HL-60 (cell line): ENCODE measurements around the gene SMG7.
A peak's percentile ranks its signal among the peaks of the same experiment; 100 is the strongest.

Experiments used
- DNase-seq, 2 experiments: peaks; one replicate each; pipeline ENCODE4 v3.0.0-alpha.2; 2010 to 2020; ENCODE audit warnings: low read depth in 1 of 2, low spot score in 1 of 2
- H3K27ac ChIP-seq: fragments of 250-450 bp; sonication (Bioruptor Pico); replicated peaks from 2 replicates; pipeline ENCODE4 v1.5.1; 2020; ENCODE audit warnings: mild to moderate bottlenecking, moderate library complexity
- H3K27me3 ChIP-seq: fragments of 250-450 bp; sonication (Bioruptor Pico); 2 replicates; pipeline ENCODE4 v1.5.1; 2021; ENCODE audit warnings: mild to moderate bottlenecking, moderate library complexity; ENCODE audit not compliant: insufficient read depth, poor library complexity, severe bottlenecking
- H3K4me3 ChIP-seq: replicated peaks from 2 replicates; pipeline ENCODE4 v1.5.1; 2011; ENCODE audit warnings: mild to moderate bottlenecking, control low read depth, low read length; ENCODE audit not compliant: insufficient read depth
- CTCF ChIP-seq: IDR thresholded peaks from one replicate; pipeline ENCODE4 v1.5.1; 2011; ENCODE audit warnings: low read length, control low read depth, inconsistent platforms; ENCODE audit not compliant: insufficient read depth
- GABPA ChIP-seq: IDR thresholded peaks from 2 replicates; pipeline ENCODE4 v1.6.1; 2012; ENCODE audit warnings: low read depth
- POLR2AphosphoS5 ChIP-seq: IDR thresholded peaks from 2 replicates; pipeline ENCODE4 v1.6.1; 2012; ENCODE audit warnings: low read depth
- REST ChIP-seq: IDR thresholded peaks from 2 replicates; pipeline ENCODE4 v1.6.1; 2012; ENCODE audit warnings: low read depth; ENCODE audit not compliant: insufficient replicate concordance
- SPI1 ChIP-seq: IDR thresholded peaks from 2 replicates; pipeline ENCODE4 v1.6.1; 2012; ENCODE audit warnings: low read depth, mild to moderate bottlenecking, borderline replicate concordance

The SMG7 gene

GRCh38 chr1:183568176-183569021, 96.1 kb downstream of the SMG7 start:
- Histone ChIP-seq H3K27me3 (no peaks in the 10 kb centered on the region), H3K4me3 (no peak overlapping the region), H3K27ac (peak overlapping the region; percentile 50)
- TF ChIP-seq REST (peak; percentile 16), GABPA (no peak), CTCF (no peak), SPI1 (peak; percentile 90), POLR2AphosphoS5 (peak; percentile 34; the same call in 1 of the 2 replicates)
- peak; percentile 56 to 76 for DNase-seq

- no peaks in the 10 kb centered on the region for H3K27me3 ChIP-seq
- no peak for TF ChIP-seq GABPA
- TF ChIP-seq REST = no peak
- TF ChIP-seq SPI1 = no peak
- no peak for TF ChIP-seq POLR2AphosphoS5
- TF ChIP-seq CTCF = no peak
- H3K27ac ChIP-seq = peak overlapping the region; percentile 50; the same call in 1 of the 2 replicates
- no peak for DNase-seq
- H3K4me3 ChIP-seq = no peak overlapping the region
These were observed 96.8 kb downstream of the SMG7 start for GRCh38 chr1:183569141-183569540.

- H3K4me3 ChIP-seq = no peak overlapping the region
- no peaks in the 10 kb centered on the region for H3K27me3 ChIP-seq
- DNase-seq = no peak
- TF ChIP-seq CTCF (no peak), SPI1 (no peak), POLR2AphosphoS5 (no peak), GABPA (no peak), REST (no peak)
- H3K27ac ChIP-seq = no peak overlapping the region
These were observed 97.5 kb downstream of the SMG7 start for GRCh38 chr1:183569801-183570200.
